GM23338 (cell line): ENCODE data around the gene MYOM1. TPM values are rescaled to one million over a fixed set of nuclear protein-coding genes. Genes with fewer than 3 reads are reported as not detected.

Experiments used
- ETS1 ChIP-seq: IDR thresholded peaks from 2 replicates; pipeline ENCODE4 v1.6.1; 2016; ENCODE audit warnings: antibody characterized with exemption
- EZH2phosphoT487 ChIP-seq: fragments of 200-600 bp; sonication (generic); IDR thresholded peaks from one replicate; pipeline ENCODE4 v1.8.1; 2018; ENCODE audit warnings: antibody characterized with exemption; ENCODE audit not compliant: unreplicated experiment
- JUNB ChIP-seq: IDR thresholded peaks from one replicate; pipeline ENCODE4 v1.6.1; 2016; ENCODE audit warnings: antibody characterized with exemption; ENCODE audit not compliant: unreplicated experiment
- REST ChIP-seq: IDR thresholded peaks from one replicate; pipeline ENCODE4 v1.6.1; 2018; ENCODE audit warnings: antibody characterized with exemption; ENCODE audit not compliant: unreplicated experiment
- STAT1 ChIP-seq: IDR thresholded peaks from one replicate; pipeline ENCODE4 v1.6.1; 2016; ENCODE audit warnings: antibody characterized with exemption; ENCODE audit not compliant: unreplicated experiment
- ZNF462 ChIP-seq: fragments of 250-450 bp; sonication (Bioruptor Pico); IDR thresholded peaks from 2 replicates; pipeline ENCODE4 v1.5.0; 2020; ENCODE audit warnings: mild to moderate bottlenecking, moderate library complexity
- polyA plus RNA-seq: library from polyadenylated mRNA; unstranded; fragments of >200 nt; fragmentation: Nextera tagmentation; extraction: Ambion mirVana; gene quantifications from 2 replicates; pipeline ENCODE4 v1.2.1, GENCODE V29; 2016
- total RNA-seq: library from RNA; depleted of rRNA; stranded (reverse); fragments of >200 nt; shearing (Covaris generic); gene quantifications from 2 replicates; pipeline ENCODE4 v1.2.3, GENCODE V29; 2014

The MYOM1 gene
- total and polyA plus RNA-seq, 2 experiments from 2014 or later: 0.27 to 0.38 TPM

- TF ChIP-seq ZNF462 (CRISPR knock-in tag) (no peak), STAT1 (no peak), REST (no peak), JUNB (no peak), EZH2phosphoT487 (no peak), ETS1 (no peak)
These were observed 87.1 kb downstream of the MYOM1 start (continued) for GRCh38 chr18:3132700-3133099.
